ENCODE data around the gene BCL10.
"Not testable (repeated sequence)": the region's sequence is repeated elsewhere in the genome, so short reads cannot be mapped to it uniquely, and the experiment has no call there.

The BCL10 gene

GRCh38 chr1:85264150-85264549, 12.3 kb downstream of the BCL10 start:
- DNase-seq (ENCODE audit: low read depth) = no peak

- DNase-seq (ENCODE audit: low read depth) = no peak
These were observed 13.4 kb downstream of the BCL10 start for GRCh38 chr1:85262985-85263384.

- DNase-seq (ENCODE audit: low read depth) = no peak
These were observed 16.5 kb downstream of the BCL10 start for GRCh38 chr1:85259912-85260274.

- DNase-seq (ENCODE audit: low read depth) = peak; percentile 92
These were observed 17.1 kb downstream of the BCL10 start, which contains the start of gene C1orf52 for GRCh38 chr1:85259118-85259911. C1orf52 (minus strand) TSS chr1:85259662; CDS start chr1:85259633, 29 bp downstream.

DNA sequence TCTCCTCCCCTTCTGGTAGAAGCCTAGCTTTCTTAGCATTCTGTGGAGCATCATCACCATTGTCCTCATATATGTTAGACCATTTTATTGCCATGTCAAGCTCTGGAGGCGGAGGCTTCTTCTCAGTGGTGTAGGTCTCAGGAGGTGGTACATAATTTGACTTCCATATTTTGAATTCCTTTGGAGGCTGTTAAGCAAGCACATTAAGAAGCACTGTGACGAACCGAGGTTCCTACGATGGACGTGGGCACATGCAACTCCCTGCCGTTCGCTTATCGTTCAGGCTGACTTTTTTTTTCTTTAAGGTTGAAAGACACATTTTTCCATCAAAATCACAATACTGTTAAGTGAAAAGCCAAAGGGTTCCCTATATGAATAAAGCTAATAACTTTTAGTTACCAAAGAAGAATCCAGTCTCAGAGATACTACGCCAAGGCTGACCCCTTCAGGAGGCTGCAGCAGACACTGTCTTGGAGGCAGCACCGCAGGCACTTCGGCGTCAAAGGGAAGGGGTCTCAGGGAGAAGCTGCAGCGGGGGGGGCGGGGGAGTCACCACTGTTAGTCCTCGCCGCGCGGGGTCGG, 17.8 kb downstream of the BCL10 start:
- no peak for DNase-seq (ENCODE audit: low read depth)

DNA sequence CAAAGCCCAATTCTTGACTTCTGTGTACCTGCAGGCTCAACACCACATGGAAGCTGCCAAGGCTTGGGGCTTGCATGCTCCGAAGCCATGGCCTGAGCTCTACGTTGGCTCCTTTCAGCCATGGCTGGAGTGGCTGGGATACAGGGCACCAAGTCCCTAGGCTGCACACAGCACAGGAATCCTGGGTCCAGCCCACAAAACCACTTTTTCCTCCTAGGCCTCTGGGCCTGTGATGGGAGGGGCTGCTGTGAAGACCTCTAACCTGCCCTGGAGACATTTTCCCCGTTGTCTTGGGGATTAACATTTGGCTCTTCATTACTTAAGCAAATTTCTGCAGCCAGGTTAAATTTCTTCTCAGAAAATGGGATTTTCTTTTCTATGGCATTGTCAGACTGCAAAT, 27.4 kb downstream of the BCL10 start:
- not testable (repeated sequence) for DNase-seq (ENCODE audit: low read depth)

GRCh38 chr1:85245891-85246290, 30.5 kb downstream of the BCL10 start:
- DNase-seq (ENCODE audit: low read depth) = no peak

DNA sequence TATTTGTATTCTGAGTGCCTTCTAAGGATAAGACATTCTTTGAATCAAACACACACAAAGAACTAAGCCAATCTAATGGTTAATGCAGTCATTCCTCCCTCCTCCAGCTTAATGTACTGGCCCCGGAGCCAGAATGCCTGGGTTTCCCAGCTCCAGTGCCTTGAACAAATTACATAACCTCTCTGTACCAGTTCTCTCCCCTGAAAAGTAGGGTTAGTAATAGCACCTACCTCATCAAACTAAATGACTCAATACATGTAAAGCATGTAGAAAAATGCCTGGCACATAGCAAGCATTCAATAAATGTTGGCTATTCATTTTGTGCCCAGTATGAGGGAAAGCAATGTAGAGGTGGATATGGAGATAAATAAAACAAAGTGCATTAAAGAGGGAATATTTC, 31.0 kb downstream of the BCL10 start:
- no peak for DNase-seq (ENCODE audit: low read depth)

DNA sequence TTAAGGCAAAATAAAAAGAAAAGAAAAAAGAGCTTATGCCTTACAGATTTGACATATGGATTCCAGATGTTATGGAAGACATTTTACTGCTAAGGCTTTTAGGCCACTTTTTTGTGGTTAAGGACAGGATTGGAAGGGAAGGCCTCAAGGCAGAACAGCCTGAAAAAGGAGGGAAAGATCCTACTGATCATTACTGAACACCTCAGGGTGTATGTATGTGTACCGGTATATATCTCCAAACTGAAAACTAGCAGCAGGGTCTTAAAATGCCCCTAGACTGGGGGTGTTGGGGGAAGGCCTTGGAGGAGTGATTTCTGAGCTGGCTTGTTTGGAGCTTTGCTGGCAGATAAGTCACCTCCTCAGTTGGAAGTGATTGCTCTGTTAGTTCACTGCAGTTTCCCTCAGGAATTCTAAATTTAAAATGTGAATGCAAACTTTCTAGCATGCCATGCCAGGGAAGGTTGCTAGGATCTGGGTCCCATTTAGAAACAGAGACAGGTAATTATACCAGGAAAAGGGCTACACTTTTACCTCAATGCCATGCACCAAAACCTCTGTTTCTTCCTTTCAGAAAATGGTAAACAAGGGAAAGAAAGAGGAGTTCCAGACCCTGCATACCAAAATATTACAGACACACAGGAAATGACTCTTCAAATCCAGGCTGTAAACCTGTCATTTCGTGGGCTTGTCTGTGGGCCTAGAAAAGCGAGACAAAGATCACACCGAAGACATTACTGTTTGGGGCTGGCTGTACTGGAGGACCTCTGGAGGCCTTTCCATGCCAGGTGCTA, 32.0 kb downstream of the BCL10 start:
- no peak for DNase-seq (ENCODE audit: low read depth)

- no peak for DNase-seq (ENCODE audit: low read depth)
These were observed 33.1 kb downstream of the BCL10 start for GRCh38 chr1:85243372-85243771.

- no peak for DNase-seq (ENCODE audit: low read depth)
These were observed 35.8 kb downstream of the BCL10 start for GRCh38 chr1:85240643-85241042.

- no peak for DNase-seq (ENCODE audit: low read depth)
These were observed 36.2 kb downstream of the BCL10 start for GRCh38 chr1:85240174-85240601.

DNA sequence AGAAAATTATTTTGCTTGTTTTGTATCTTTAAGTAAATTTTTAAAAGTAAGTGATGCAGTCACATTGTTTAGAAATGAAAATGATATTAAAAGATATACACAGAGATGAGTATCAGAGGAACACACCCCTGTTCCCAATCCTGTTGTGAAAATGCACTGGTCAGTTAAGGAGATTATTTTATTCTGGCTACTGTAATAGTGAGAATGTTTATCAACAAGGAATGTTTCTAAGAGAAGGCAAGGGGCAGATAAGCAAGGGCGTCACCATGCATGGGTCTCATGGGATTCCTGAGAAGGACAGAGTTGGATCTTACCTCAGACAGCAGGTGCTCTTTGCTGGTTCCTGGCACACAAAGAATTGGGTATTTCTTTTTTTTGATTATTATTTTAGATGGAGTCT, 38.8 kb downstream of the BCL10 start:
- DNase-seq (ENCODE audit: low read depth) = no peak

- no peak for DNase-seq (ENCODE audit: low read depth)
These were observed 46.0 kb downstream of the BCL10 start for GRCh38 chr1:85230305-85230977.

DNA sequence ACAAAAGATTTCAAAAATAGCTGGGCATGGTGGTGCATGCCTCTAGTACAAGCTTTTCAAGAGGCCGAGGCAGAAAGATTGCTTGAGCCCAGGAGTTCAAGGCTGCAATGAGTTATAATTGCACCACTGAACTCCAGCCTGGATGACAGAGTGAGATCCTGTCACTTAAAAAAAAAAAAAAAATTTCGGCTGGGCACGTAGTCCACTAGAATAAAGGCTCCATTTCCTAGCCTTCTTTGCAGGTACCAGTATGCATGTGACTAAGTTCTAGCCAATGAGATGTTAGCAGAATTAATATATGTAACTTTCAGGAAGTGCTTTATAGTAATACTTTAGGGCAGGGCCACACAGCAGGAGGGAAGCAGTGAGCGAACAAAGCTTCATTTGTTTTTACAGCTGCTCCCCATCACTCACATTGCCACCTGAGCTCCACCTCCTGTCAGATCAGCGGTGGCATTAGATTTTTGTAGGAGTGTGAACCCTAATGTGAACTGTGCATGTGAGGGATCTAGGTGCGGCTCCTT, 46.8 kb downstream of the BCL10 start:
- no peak for DNase-seq (ENCODE audit: low read depth)

DNA sequence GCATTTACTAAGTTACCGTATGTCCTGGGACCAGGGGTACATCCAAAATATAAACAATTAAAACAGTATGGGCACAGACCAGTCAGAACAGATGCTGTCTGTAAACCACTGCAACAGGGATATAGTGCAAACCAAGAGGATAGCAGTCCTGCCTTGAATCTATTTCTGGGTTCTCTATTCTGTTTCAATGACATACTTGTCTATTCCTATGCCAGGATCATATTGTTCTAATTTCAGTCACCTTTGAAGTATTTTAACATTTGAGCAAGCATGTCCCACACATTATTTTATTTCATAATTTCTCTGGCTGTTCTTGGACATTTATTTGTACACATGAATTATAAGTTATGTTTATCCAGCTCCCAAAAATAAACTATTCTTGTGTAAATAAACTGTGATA, 47.5 kb downstream of the BCL10 start:
- no peak for DNase-seq (ENCODE audit: low read depth)

GRCh38 chr1:85225624-85226380, 50.6 kb downstream of the BCL10 start:
- no peak for DNase-seq (ENCODE audit: low read depth)

DNA sequence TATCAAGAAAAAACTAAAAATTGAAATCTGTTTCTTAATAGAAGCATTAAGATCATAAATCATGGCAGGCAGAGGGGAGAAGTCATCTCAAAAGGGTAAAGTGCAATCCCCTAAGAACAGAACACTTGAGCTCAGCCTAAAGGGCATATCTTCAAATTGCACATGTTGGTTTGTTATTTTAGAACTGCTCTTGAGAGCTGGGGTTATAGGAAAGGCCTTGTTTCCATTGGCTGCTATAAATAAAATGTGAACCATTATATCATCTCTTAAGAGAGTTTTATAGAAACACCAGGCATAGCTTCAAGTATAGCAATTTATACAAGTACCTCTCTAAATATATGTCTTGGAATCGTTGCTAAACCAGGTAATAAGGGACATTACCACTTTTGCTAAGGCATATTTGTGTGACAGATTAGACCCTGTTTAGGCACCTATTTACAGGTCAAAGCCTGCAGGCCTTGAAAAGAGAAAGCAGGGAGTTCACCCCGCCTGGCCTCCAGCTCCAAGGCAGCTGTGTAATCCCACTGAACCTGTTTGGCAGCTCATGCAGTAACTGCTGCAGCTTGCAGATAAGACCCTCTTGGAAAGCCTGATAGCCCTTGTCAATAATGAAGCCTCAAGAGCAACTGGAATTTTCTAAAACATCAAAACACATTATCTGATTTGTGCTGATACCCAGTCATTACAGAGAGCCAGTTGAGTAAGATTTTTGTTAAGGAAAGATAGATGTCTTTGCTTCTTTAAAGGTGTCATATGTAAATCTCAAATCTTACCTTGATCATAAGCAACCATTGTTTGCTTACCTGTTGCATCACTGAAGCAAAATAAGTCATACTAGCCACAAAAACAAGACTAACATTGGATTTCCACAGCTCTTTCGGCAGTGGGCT, 51.5 kb downstream of the BCL10 start:
- no peak for DNase-seq (ENCODE audit: low read depth)

DNA sequence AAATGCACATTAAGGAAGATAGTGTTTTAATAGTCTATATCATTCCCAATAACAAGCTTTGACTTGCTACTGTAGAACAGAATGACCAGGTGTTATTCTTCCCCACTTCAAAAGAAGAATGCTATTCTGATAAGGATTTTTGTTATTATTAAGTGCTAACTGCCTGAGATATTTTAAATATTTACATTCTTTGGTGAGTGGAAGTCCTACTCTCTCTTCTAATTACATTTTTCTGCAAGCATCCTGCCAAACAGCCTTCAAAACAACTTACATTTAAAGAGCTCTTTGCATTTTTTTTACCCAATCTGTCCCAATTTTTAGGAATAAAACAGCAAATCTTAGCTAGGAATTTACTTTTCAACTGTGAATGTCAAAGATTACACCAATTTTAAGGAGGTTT, 52.1 kb downstream of the BCL10 start:
- no peak for DNase-seq (ENCODE audit: low read depth)

GRCh38 chr1:85223334-85223733, 53.1 kb downstream of the BCL10 start:
- no peak for DNase-seq (ENCODE audit: low read depth)
